Activated CD8-positive, alpha-beta memory T cell treated with anti-CD3 and anti-CD28 coated beads for 36 hours (primary cell): Measurements from ENCODE around the gene EFCAB5. TPM values are rescaled to one million over a fixed set of nuclear protein-coding genes. Genes with fewer than 3 reads are reported as not detected.
"Not testable (repeated sequence)": the region's sequence is repeated elsewhere in the genome, so short reads cannot be mapped to it uniquely, and the experiment has no call there.

Experiments used
- CTCF ChIA-PET: fragments of 350-600 bp; sonication (Branson Sonifier 250); formaldehyde crosslinking; loops from one replicate; lab custom pipeline; 2021; ENCODE audit warnings: antibody characterized with exemption; lab: Charles Lee
- POLR2A ChIA-PET: fragments of 350-600 bp; sonication (Branson Sonifier 250); formaldehyde crosslinking; loops from one replicate; lab custom pipeline; 2021; ENCODE audit warnings: antibody characterized with exemption; lab: Charles Lee
- total RNA-seq, 2 experiments: library from RNA; stranded (reverse); gene quantifications; one replicate each; pipeline ENCODE4 v1.2.3, GENCODE V29; 2021

The EFCAB5 gene
- total RNA-seq, 2 experiments from 2014 or later: 0.59 to 0.69 TPM

- POLR2A ChIA-PET: no interaction called here
- CTCF ChIA-PET: interaction anchor here (0.6 kb wide), 1 partner anchor 48 kb away, joined by 3 read pairs; no protein-coding TSS in a partner anchor
Measured at GRCh38 chr17:30074730-30075129, 133.3 kb downstream of the EFCAB5 start.

DNA sequence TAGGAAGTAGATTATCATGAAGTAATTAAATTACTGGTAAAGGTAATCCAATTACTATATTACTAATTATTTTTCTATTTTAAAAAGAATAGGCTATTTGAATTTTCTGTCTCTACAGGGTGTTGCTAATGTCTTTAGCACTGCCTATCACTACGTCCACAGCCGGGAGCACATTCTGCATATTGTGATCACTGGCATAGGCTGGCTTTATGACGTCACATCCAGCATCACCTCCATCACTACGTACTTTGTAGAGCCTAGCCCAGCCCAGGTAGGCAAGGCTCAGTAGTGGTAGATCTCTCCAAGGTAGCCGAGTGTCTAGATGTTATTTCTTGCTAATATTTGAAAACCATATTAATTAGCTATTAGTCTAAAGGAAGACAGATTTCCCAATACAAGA is 141.3 kb downstream of the EFCAB5 start:
- CTCF ChIA-PET: interaction anchor here (0.5 to 1.7 kb wide), 2 partner anchors 11 to 736 kb away, joined by 4 read pairs; no protein-coding TSS in a partner anchor
- POLR2A ChIA-PET: no interaction called here

- POLR2A ChIA-PET: no interaction called here
Measured at GRCh38 chr17:30084788-30085187, 143.4 kb downstream of the EFCAB5 start.

GRCh38 chr17:30086896-30087295 is 145.5 kb downstream of the EFCAB5 start:
- POLR2A ChIA-PET: no interaction called here
- CTCF ChIA-PET: interaction anchor here (0.6 to 0.7 kb wide), 2 partner anchors 23 to 930 kb away, joined by 3 read pairs; no protein-coding TSS in a partner anchor

More at GRCh38 chr17:30084788-30085187, 143.4 kb downstream of the EFCAB5 start:
- CTCF ChIA-PET: interaction anchor here (0.5 to 1.7 kb wide), 2 partner anchors 9 to 196 kb away, joined by 3 to 7 read pairs; no protein-coding TSS in a partner anchor

DNA sequence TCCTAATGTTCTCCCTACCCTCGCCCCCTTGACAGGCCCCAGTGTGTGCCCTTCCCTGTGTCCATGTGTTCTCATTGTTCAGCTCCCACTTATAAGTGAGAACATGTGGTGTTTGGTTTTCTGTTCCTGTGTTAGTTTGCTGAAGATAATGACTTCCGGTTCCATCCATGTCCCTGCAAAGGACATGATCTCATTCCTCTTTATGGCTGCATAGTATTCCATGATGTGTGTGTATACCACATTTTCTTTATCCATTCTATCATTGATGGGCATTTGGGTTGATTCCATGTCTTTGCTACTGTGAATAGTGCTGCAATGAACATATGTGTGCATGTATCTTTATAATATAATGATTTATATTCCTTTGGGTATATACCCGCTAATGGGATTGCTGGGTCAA is 146.0 kb downstream of the EFCAB5 start:
- POLR2A ChIA-PET: not testable (repeated sequence)
- CTCF ChIA-PET: interaction anchor here (0.6 kb wide), 1 partner anchor 22 kb away, joined by 3 read pairs; no protein-coding TSS in a partner anchor

GRCh38 chr17:30091121-30091670 is 149.8 kb downstream of the EFCAB5 start:
- CTCF ChIA-PET: interaction anchor here (1.2 kb wide), 1 partner anchor 160 kb away, joined by 3 read pairs; no protein-coding TSS in a partner anchor
- POLR2A ChIA-PET: no interaction called here

DNA sequence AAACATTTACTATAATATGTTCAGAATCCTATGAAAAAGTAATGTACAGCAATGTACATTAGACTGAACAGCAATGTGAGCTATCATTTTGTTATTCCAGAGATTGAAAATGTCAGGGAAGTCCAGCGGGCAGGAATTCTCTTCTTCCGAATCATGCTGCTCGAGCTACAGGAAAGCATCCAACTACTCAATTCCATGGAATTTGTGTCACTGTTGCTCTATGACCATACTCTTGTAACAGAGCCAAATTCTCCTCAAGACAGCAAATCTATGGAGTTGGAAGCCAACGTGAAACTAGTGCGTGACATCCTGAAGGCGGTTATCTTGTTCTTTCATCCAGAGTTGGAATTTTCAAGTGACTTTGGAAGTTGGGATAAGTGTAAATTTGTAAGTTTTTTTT is 150.3 kb downstream of the EFCAB5 start:
- POLR2A ChIA-PET: no interaction called here
- CTCF ChIA-PET: interaction anchor here (1.2 kb wide), 1 partner anchor 161 kb away, joined by 3 read pairs; no protein-coding TSS in a partner anchor

DNA sequence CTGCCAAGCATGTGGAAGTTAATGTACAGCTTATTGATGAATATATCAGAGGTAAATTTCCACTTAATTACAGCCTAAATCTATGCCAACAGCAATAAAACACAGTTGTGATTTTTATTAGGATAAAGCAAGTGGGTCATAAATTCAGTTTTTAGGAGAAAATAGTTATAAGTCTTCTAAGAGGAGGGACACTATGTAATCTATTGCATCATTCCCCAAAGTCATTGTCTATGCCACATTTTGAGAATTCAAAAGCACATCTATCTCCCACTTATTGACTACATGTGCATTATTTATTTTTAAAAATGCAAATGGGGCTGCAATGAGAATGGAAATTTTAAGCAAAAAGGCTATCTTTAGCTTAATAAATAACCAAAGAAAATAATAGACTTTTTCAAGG is 151.5 kb downstream of the EFCAB5 start:
- CTCF ChIA-PET: interaction anchor here (0.6 to 4.5 kb wide), 15 partner anchors 9 to 313 kb away, joined by 3 to 25 read pairs (median 4); partner anchors contain the start of gene SSH2
- POLR2A ChIA-PET: interaction anchor here (0.5 kb wide), 1 partner anchor 17 kb away, joined by 4 read pairs; no protein-coding TSS in a partner anchor

DNA sequence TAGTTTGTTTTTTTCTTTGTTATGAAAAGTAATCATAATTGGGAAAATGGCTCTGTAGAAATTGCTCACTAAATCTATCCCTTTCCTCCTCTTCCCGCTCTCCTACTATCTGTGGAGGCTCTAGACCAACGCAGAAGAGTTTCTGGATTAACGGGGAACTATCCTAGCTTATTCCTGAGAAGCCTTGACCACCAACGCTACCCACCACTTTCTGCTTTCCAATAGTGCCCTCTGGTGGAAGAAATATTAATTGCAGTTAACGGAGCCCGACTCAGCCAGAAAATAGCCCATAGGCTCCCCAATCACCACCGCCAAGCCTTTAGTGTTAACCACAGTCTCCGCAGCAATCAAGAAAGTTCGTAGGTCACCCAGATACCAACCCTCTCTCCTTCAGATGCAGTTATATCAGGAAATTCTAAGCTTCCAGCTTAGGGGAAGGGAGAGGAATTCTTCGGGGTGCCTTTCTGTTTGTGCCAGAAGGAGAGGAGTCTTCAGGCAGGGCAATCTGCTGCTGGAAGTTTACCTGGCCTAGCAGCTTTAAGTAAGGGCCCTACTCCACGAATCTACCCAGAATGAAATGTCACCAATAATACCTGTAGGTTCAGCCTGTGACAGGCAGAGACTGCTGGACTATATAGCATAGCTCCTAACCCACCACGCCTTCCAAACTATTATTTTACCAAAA is 152.2 kb downstream of the EFCAB5 start:
- ChIA-PET POLR2A (interaction anchor here (0.5 kb wide), 1 partner anchor 17 kb away, joined by 4 read pairs; no protein-coding TSS in a partner anchor), CTCF (interaction anchor here (0.6 to 4.5 kb wide), 17 partner anchors 10 to 314 kb away, joined by 3 to 25 read pairs (median 4); partner anchors contain the start of gene SSH2)

- ChIA-PET CTCF (interaction anchor here (2.4 to 4.5 kb wide), 2 partner anchors 10 to 165 kb away, joined by 6 to 25 read pairs; partner anchors contain the start of gene SSH2), POLR2A (no interaction called here)
Measured at GRCh38 chr17:30095507-30096244, 154.2 kb downstream of the EFCAB5 start.

- ChIA-PET CTCF (no interaction called here), POLR2A (no interaction called here)
Measured at GRCh38 chr17:30101686-30102390, 160.4 kb downstream of the EFCAB5 start.

- POLR2A ChIA-PET: interaction anchor here (0.7 to 1.3 kb wide), 2 partner anchors 13 to 61 kb away, joined by 3 read pairs; no protein-coding TSS in a partner anchor
Measured at GRCh38 chr17:30103921-30104320, 162.5 kb downstream of the EFCAB5 start.

DNA sequence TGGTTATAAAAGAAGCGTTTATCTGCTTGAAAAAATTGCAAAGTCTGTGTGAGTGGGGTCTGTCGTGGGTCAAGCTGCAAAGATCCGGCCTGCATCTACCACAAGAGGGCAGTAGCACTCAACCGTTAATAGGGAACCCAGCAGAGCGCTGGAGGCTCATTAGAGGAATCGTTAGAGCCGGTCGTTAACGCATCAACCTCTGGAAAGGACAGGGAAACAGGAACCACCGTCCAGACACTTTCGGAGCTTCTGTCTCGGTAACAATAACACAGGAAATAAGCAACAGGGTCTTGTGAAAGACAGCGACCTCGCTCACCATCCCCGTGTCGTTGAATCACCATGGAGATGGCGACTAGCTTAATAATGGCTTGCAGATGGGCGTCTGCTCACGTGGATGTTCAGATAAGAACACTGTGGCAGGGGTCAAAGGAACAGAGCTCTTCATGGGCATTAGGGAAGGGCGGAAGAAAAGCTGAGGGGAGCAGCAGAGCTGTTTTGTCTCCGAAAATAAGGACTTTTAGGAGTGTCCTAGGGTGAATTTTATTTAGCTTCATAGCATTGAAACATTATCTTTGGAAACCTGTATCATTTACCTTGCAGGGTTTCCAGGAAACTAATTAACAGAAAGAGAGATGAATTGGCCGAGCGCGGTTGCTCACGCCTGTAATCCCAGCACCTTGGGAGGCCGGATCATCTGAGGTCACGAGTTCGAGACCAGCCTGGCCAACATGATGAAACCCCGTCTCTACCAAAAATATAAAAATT is 163.3 kb downstream of the EFCAB5 start:
- ChIA-PET CTCF (interaction anchor here (0.7 to 4.0 kb wide), 23 partner anchors 8 to 297 kb away, joined by 3 to 28 read pairs (median 4); partner anchors contain the start of genes BLMH and TMIGD1), POLR2A (interaction anchor here (0.7 to 1.3 kb wide), 2 partner anchors 12 to 60 kb away, joined by 3 read pairs; no protein-coding TSS in a partner anchor)

More at GRCh38 chr17:30103921-30104320, 162.5 kb downstream of the EFCAB5 start:
- CTCF ChIA-PET: interaction anchor here (0.7 to 4.0 kb wide), 14 partner anchors 9 to 237 kb away, joined by 3 to 28 read pairs (median 6); partner anchors contain the start of gene BLMH

GRCh38 chr17:30112794-30113193 is 171.4 kb downstream of the EFCAB5 start:
- POLR2A ChIA-PET: no interaction called here
- CTCF ChIA-PET: interaction anchor here (1.3 to 2.5 kb wide), 3 partner anchors 8 to 20 kb away, joined by 3 to 10 read pairs (median 8); no protein-coding TSS in a partner anchor

GRCh38 chr17:30113213-30113612 is 171.8 kb downstream of the EFCAB5 start:
- ChIA-PET POLR2A (no interaction called here), CTCF (interaction anchor here (0.6 to 2.5 kb wide), 4 partner anchors 9 to 851 kb away, joined by 3 to 10 read pairs (median 6); no protein-coding TSS in a partner anchor)

- ChIA-PET CTCF (no interaction called here), POLR2A (no interaction called here)
Measured at GRCh38 chr17:30116345-30116660, 174.9 kb downstream of the EFCAB5 start.
